PC-9 (cell line): ENCODE data around the gene TMED4.

Experiments
- CTCF ChIP-seq: fragments of 200-600 bp; sonication (generic); conservative IDR thresholded peaks from 2 replicates; pipeline ENCODE4 v1.6.1; 2017; ENCODE audit warnings: mixed run types, antibody characterized with exemption, mild to moderate bottlenecking, moderate library complexity
- EZH2 ChIP-seq: fragments of 200-600 bp; sonication (generic); IDR thresholded peaks from 2 replicates; pipeline ENCODE4 v1.8.0; 2017; ENCODE audit warnings: antibody characterized with exemption, low read depth

- TF ChIP-seq EZH2 (no peak), CTCF (no peak)
These were observed 15.4 kb downstream of the TMED4 start for GRCh38 chr7:44566680-44567079.
